Effector CD8-positive, alpha-beta T cell (primary cell): ENCODE measurements around the gene ADCY6.
A peak's percentile ranks its signal among the peaks of the same experiment; 100 is the strongest.

Source experiments
- DNase-seq: peaks from one replicate; lab custom pipeline; 2025; lab: John Stamatoyannopoulos, UW

The ADCY6 gene

GRCh38 chr12:48815126-48816110, 26.5 kb upstream of the ADCY6 start:
- no peak for DNase-seq

GRCh38 chr12:48814262-48815125, 25.6 kb upstream of the ADCY6 start:
- DNase-seq: peak; percentile 53

GRCh38 chr12:48813465-48814261, 24.8 kb upstream of the ADCY6 start:
- DNase-seq: no peak

- DNase-seq: no peak
Observed at GRCh38 chr12:48812389-48812788, 23.5 kb upstream of the ADCY6 start.

- no peak for DNase-seq
Observed at GRCh38 chr12:48811437-48812090, 22.7 kb upstream of the ADCY6 start.

- DNase-seq: no peak
Observed at GRCh38 chr12:48810903-48811431, 22.1 kb upstream of the ADCY6 start.

- no peak for DNase-seq
Observed at GRCh38 chr12:48807981-48808380, 19.1 kb upstream of the ADCY6 start.

- no peak for DNase-seq
Observed at GRCh38 chr12:48803675-48804074, 14.8 kb upstream of the ADCY6 start.

- no peak for DNase-seq
Observed at GRCh38 chr12:48800971-48801370, 12.1 kb upstream of the ADCY6 start.

GRCh38 chr12:48800457-48800856, 11.6 kb upstream of the ADCY6 start:
- DNase-seq: no peak

GRCh38 chr12:48796976-48797375, 8.1 kb upstream of the ADCY6 start:
- no peak for DNase-seq

- peak; percentile 38 for DNase-seq
Observed at GRCh38 chr12:48795550-48796455, 6.9 kb upstream of the ADCY6 start.

GRCh38 chr12:48794870-48795269, 6.0 kb upstream of the ADCY6 start:
- no peak for DNase-seq

- no peak for DNase-seq
Observed at GRCh38 chr12:48793696-48794095, 4.8 kb upstream of the ADCY6 start.

- no peak for DNase-seq
Observed at GRCh38 chr12:48789858-48790326, 1.0 kb upstream of the ADCY6 start.

- DNase-seq: no peak
Observed at GRCh38 chr12:48788524-48788853, 400 bp downstream of the ADCY6 start.

- DNase-seq: no peak
Observed at GRCh38 chr12:48787791-48788523, 932 bp downstream of the ADCY6 start.

- no peak for DNase-seq
Observed at GRCh38 chr12:48786591-48787544, 2.0 kb downstream of the ADCY6 start.
